Cardiac septum (tissue), 1 donor: Measurements from ENCODE around the gene ZBTB37. TPM values are rescaled to one million over a fixed set of nuclear protein-coding genes. Genes with fewer than 3 reads are reported as not detected.
A peak's percentile ranks its signal among the peaks of the same experiment; 100 is the strongest.
"Not testable (repeated sequence)": the region's sequence is repeated elsewhere in the genome, so short reads cannot be mapped to it uniquely, and the experiment has no call there.

Source experiments
- DNase-seq: peaks from one replicate; pipeline ENCODE4 v3.0.0-alpha.2; 2020; ENCODE audit warnings: low spot score
- intact Hi-C: fragments of 100-400 bp; cut with DNase I; formaldehyde crosslinking; loops from one replicate; pipeline ENCODE4 v1.14.0; 2022
- long read RNA-seq: library from polyadenylated mRNA; unstranded; transcript quantifications from one replicate; pipeline ENCODE4 v2.0.0, GENCODE V29; 2021
- total RNA-seq: library from RNA; stranded (reverse); fragmentation: NEBNext Ultra II Directional; extraction: Animal tissue kit (Norgen Biotek cat#: 25700); gene quantifications from one replicate; pipeline ENCODE4 v1.2.1, GENCODE V29; 2021
- donor health status: DM: no; HTN: no; CAD: no.

ZBTB37 gene
- 14.3 TPM for total RNA-seq
- long read RNA-seq, partial matches to known transcripts = 0 of 7 reads
- long read RNA-seq, other reads (novel, unspliced or antisense) = 7 of 7 reads

GRCh38 chr1:173868266-173869020 lies at the start of gene ZBTB37:
TSS of gene ZBTB37 (plus strand) at chr1:173868380. CDS start at chr1:173870226, 1,846 bp downstream.
- DNase-seq = peak; percentile 95
- intact Hi-C loops = loop anchor here (1.0 to 5.0 kb wide), 2 partner anchors 44 to 1129 kb away; partner anchors contain the start of genes CACYBP, CENPL and DARS2

- DNase-seq = no peak
- intact Hi-C loops = no loop called here
These were observed 49.7 kb upstream of the ZBTB37 start for GRCh38 chr1:173818459-173818858.

- DNase-seq = no peak
- intact Hi-C loops = loop anchor here (5.0 kb wide), 1 partner anchor 104 kb away; no protein-coding TSS in a partner anchor
These were observed 46.5 kb upstream of the ZBTB37 start for GRCh38 chr1:173821680-173822079.

DNA sequence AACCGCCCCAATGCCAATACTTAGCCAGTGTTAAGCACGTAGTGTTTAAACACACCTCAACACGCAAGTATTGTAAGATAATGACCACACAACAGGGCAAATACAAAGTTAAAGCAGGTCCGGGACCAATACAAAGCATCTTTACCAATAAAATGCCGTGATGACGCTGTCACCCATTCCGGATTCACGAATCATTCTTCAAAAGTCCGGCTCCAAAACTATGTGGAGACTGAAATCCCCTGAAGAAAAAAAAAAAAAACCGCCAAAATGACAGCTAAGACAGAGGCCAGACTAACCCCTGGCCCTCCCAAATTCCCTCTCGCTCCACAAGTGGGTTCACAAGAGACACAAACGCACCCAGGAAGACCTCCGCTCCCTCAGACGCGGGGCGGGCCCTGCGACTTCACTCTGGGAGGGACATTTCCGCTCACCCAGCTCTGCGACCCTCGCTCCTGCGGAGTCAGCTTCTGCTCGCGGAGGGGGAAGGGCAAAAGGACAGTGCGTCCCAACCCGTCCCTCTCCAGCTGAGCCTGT lies 44.3 kb upstream of the ZBTB37 start:
- no peak for DNase-seq
- intact Hi-C loops = loop anchor here (1.0 to 5.0 kb wide), 4 partner anchors 44 to 395 kb away; partner anchors contain the start of genes PRDX6 and ZBTB37

GRCh38 chr1:173824315-173825081 lies 43.7 kb upstream of the ZBTB37 start, which contains the start of the genes CENPL and DARS2:
TSS of gene CENPL (minus strand) at chr1:173824883. CDS start at chr1:173811299, 13,584 bp downstream.
TSS of gene DARS2 (plus strand) at chr1:173824673. CDS start at chr1:173825230, 557 bp downstream.
- intact Hi-C loops = loop anchor here (1.0 to 5.0 kb wide), 4 partner anchors 44 to 395 kb away; partner anchors contain the start of genes PRDX6 and ZBTB37
- peak; percentile 97 for DNase-seq

DNA sequence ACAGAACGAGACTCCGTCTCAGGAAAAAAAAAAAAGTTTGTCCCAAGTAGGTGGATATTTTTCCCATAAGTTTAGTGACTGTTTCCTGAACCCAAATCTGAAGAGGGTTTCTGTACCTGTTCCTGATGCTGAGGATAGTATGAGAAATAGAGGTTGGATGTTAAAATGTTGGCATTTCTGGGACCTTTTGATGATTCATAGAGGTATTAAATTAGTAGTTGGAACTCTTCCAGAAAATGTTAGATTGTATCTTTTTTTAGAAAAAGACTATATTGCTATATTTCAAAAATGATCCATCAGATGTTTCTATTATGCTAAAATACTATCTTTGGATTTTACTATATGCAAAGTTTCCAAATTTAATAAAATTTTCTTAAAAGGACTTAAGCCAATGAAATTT lies 40.6 kb upstream of the ZBTB37 start:
- DNase-seq = no peak
- intact Hi-C loops = no loop called here

DNA sequence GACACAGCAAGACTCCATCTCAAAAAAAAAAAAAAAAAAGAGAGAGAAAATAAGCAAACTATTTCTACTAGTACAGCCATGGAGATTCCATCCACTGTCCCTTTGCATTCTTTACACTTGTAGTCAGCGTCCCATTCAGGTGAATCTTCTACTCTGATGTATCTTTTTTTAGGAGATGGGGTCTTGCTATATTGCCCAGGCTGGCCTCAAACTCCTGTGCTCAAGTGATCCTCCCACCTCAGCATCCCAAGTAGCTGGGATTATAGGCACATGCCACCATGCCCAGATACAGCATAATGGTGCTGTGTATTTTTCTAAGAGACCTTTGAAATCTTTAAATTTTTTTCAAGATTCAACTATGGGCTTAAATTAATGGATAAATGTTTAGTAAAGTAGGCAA lies 35.4 kb upstream of the ZBTB37 start:
- DNase-seq = no peak
- intact Hi-C loops = no loop called here

DNA sequence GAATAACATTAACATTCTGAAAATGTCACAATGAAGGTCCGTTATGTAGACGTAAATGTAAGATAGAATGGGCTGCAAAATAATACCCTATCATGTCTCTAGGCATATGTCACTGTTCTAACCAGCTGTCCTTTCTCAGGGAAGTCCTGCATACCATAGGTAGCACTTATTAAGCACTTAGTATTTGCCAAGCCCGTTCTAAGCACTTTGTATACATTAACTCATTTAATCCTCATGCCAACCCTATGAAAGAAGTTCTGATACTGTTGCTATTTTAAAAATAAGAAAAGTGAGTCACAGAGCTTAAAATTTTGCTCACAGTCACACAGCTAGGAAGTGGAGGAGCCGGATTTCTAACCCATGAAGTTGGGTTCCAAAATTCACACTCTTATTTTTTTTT lies 16.1 kb upstream of the ZBTB37 start:
- DNase-seq = no peak
- intact Hi-C loops = no loop called here

DNA sequence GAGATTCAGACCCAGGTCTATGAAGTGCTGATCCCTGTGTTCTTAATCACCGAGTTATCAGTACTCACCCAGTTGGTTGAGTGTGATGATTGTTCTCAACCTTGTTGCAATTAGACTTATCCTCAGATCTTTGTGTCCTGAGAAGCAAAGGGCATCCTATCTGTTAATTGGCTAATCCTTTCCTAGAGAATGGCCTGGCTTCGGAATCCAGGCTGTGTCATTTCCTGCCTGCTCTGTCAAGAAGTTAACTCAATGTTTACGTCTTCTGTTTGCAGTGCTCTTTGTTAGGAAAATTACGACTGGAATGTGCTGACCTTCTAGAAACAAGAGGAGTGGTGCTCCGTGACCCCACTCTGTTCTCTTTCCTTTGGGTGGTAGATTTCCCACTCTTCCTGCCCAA lies 15.1 kb upstream of the ZBTB37 start:
- DNase-seq = no peak
- intact Hi-C loops = no loop called here

DNA sequence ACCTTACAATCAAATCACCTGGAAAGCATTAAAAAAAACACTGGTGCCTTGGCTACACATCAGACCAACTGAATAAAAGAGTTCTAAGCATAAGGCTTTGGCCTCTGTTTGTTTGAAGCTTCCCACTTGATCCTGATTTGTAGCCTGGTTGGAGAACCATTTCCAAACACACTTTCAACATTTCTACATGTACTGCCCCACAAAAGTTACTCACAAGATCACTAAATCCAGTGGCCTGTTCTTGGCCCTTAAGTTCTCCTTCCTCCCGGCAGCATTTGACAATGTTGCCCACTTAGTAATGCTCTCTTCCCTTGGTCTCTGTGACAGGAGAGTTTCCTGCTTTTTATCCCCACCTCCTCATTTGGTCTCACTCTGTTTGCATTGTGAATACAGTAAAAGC lies 12.2 kb upstream of the ZBTB37 start:
- no peak for DNase-seq
- intact Hi-C loops = no loop called here

- no peak for DNase-seq
- intact Hi-C loops = no loop called here
These were observed 11.3 kb upstream of the ZBTB37 start for GRCh38 chr1:173856903-173857302.

DNA sequence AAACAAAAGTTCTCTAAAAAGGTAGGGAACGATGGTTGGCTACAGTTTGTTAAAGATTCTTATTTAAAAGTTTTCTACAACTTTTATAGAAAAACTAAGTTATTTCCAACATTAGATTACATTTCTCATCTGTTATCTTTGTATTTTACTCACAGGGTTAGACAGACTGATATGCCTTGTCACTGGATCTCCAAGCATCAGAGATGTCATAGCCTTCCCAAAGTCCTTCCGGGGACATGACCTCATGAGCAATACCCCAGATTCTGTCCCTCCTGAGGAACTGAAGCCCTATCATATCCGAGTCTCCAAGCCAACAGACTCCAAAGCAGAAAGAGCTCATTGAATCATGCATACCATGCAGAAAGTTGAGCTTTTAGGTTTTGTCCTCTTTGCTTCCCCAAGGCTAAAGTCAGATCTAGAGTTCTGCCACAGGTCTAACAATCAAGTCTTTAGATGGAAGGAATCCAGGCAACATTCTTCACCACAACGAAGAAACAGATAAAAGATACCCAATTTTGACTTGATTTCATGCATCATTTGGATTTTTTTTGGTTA lies 10.7 kb upstream of the ZBTB37 start:
- intact Hi-C loops = no loop called here
- DNase-seq = no peak

- DNase-seq, intact Hi-C loops: not testable (repeated sequence)
These were observed 8.6 kb upstream of the ZBTB37 start for GRCh38 chr1:173859547-173859946.

DNA sequence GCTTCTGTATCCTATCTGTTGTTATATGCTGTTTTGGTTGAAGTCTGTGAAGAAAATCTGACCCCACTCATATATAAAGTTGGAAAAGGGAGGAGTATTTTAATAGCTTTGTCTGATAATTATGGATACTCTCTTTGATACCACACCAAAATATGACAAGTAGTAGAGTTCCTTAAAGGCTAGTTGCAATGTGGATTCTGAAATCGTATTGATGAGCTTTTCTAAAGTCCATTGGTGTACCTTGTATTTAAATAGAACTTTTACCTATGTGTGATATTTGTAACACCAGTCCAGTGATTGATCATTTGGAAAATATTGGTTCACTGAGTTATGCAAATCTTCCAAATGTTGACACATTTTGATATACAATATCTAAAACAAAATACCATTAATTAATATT lies 8.1 kb upstream of the ZBTB37 start:
- intact Hi-C loops = no loop called here
- DNase-seq = no peak

DNA sequence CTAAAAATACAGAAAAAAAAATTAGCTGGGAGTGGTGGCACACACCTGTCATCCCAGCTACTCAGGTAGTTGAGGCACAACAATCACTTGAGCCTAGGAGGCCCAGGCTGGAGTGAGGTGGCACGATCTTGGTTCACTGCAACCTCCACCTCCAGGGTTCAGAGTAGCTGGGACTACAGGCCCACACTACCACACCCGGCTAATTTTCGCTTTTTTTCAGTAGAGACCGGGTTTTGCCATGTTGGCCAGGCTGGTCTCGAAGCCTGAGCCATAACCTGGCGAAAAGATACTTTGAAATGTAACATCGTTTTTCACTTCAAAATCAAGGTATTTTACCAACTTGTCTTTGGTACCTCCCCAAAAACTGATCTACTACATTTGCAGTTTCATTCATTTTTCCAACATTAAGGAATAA lies 6.4 kb upstream of the ZBTB37 start:
- intact Hi-C loops = no loop called here
- DNase-seq = no peak

- DNase-seq, intact Hi-C loops: not testable (repeated sequence)
These were observed 5.9 kb upstream of the ZBTB37 start for GRCh38 chr1:173862146-173862768.

- no peak for DNase-seq
- intact Hi-C loops = no loop called here
These were observed 5.4 kb upstream of the ZBTB37 start for GRCh38 chr1:173862769-173863223.

DNA sequence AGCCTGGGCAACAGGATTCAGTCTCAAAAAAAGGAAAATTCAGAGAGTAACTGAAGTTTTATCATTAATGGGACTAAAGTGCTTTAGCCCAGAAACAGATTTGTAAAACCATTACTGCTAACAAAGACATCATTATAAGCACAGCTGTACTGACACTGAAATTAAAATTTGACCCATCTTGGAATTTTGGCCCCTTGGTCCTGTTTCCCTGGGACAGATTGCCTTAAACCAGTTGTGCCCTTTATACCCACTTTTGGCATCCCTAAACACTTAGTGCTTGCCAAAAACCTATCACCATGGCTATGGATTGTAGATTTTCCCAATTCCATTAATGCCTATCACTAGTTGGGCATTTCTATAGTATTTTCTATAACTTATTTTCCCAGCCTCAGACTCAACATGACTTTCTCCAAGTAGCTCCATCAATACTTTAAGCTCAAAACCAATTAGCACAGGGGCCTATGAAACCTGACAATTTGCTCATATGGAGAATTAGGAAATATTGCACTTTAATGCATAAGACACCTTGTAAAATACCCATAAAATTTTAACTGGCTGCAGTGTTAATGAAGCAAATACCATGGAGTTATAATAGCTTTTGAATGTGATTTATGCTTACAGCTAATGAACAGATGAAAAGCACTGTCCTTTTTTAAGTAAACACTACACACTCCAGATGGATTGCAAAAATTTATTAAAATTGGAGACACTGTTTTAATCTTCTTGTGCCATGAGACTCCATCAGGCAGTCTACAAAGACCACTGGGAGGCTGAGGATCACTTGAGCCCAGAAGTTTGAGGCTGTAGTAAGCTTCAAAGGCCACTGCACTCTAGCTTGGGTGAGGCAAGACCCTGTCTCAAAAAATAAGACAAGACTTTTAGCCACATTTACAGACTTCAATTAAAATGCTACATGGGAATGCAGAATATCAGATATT lies 4.7 kb upstream of the ZBTB37 start:
- DNase-seq = no peak
- intact Hi-C loops = no loop called here
